Activated CD8-positive, alpha-beta memory T cell treated with anti-CD3 and anti-CD28 coated beads for 24 hours (primary cell): ENCODE measurements around the gene CELA2A.
"Not testable (repeated sequence)": the region's sequence is repeated elsewhere in the genome, so short reads cannot be mapped to it uniquely, and the experiment has no call there.

Source experiments
- DNase-seq: peaks from one replicate; pipeline ENCODE4 v3.0.0-alpha.2; 2020

Gene CELA2A

GRCh38 chr1:15425521-15425920 is 31.0 kb upstream of the CELA2A start:
- DNase-seq, result no peak

GRCh38 chr1:15425958-15426357 is 30.6 kb upstream of the CELA2A start:
- no peak for DNase-seq

GRCh38 chr1:15426492-15427279 is 29.8 kb upstream of the CELA2A start:
- no peak for DNase-seq

GRCh38 chr1:15427280-15427666 is 29.3 kb upstream of the CELA2A start:
- DNase-seq, result no peak

GRCh38 chr1:15428252-15428651 is 28.3 kb upstream of the CELA2A start:
- DNase-seq, result not testable (repeated sequence)

GRCh38 chr1:15428815-15429435 is 27.6 kb upstream of the CELA2A start:
- DNase-seq, result no peak

- no peak for DNase-seq
These were observed 26.8 kb upstream of the CELA2A start for GRCh38 chr1:15429701-15430149.

GRCh38 chr1:15430787-15431570 is 25.6 kb upstream of the CELA2A start:
- peak; percentile 95 for DNase-seq

- DNase-seq, result no peak
These were observed 25.0 kb upstream of the CELA2A start for GRCh38 chr1:15431571-15431948.

- DNase-seq, result no peak
These were observed 24.2 kb upstream of the CELA2A start for GRCh38 chr1:15432324-15432723.

- DNase-seq, result no peak
These were observed 23.1 kb upstream of the CELA2A start for GRCh38 chr1:15433471-15433870.

GRCh38 chr1:15434739-15435138 is 21.8 kb upstream of the CELA2A start:
- DNase-seq, result not testable (repeated sequence)

- no peak for DNase-seq
These were observed 21.1 kb upstream of the CELA2A start for GRCh38 chr1:15435239-15436077.

- DNase-seq, result no peak
These were observed 19.6 kb upstream of the CELA2A start for GRCh38 chr1:15436881-15437442.

GRCh38 chr1:15439325-15439724 is 17.2 kb upstream of the CELA2A start:
- no peak for DNase-seq

GRCh38 chr1:15440357-15440756 is 16.2 kb upstream of the CELA2A start:
- DNase-seq, result no peak

GRCh38 chr1:15441247-15441646 is 15.3 kb upstream of the CELA2A start:
- no peak for DNase-seq

GRCh38 chr1:15442119-15442518 is 14.4 kb upstream of the CELA2A start:
- DNase-seq, result no peak

- DNase-seq, result no peak
These were observed 13.8 kb upstream of the CELA2A start for GRCh38 chr1:15442759-15443158.

GRCh38 chr1:15443281-15443680 is 13.3 kb upstream of the CELA2A start:
- DNase-seq, result no peak

GRCh38 chr1:15444468-15445389 is 11.8 kb upstream of the CELA2A start:
- DNase-seq, result no peak
